ENCODE results near the gene EPHA5. TPM values are rescaled to one million over a fixed set of nuclear protein-coding genes. Genes with fewer than 3 reads are reported as not detected.

Gene EPHA5
- total RNA-seq, 1 experiment from 2014 or later = 0.04 TPM

DNA sequence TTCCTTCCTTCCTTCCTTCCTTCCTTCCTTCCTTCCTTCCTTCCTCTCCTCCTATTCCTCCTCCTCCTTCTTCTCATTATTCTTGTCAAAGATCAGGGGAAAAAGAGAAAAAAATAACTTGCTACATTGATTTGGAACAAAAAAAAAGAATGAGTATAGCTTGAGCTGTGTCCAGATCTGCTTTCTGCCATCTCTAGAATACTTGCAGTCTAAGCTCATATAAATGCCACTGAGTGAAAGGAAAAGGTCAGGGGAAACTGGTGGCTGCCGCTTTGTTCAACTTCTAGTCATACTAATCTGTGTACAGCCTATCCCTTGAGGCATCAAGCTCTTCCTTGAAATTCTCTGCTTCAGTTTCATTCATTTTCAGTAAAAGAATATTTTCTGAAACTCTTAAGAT, 28.3 kb upstream of the EPHA5 start:
- no peaks in the 10 kb centered on the region for H3K27me3 Mint-ChIP-seq (ENCODE audit: low read depth)
- ATAC-seq (no peak), DNase-seq (ENCODE audit: low spot score) (no peak)
- no peaks in the 10 kb centered on the region for H3K36me3 Mint-ChIP-seq
- H3K27ac Mint-ChIP-seq = no peak overlapping the region
- no peaks in the 10 kb centered on the region for H3K9me3 Mint-ChIP-seq
- H3K4me1 Mint-ChIP-seq = peaks cover 5% of the 10 kb centered on the region; the same call in 1 of the 2 replicates
- CTCF ChIA-PET = interaction anchor here (1.0 kb wide), 1 partner anchor 33 kb away, joined by 3 read pairs; no protein-coding TSS in a partner anchor
- TF ChIP-seq, protein P1, sequence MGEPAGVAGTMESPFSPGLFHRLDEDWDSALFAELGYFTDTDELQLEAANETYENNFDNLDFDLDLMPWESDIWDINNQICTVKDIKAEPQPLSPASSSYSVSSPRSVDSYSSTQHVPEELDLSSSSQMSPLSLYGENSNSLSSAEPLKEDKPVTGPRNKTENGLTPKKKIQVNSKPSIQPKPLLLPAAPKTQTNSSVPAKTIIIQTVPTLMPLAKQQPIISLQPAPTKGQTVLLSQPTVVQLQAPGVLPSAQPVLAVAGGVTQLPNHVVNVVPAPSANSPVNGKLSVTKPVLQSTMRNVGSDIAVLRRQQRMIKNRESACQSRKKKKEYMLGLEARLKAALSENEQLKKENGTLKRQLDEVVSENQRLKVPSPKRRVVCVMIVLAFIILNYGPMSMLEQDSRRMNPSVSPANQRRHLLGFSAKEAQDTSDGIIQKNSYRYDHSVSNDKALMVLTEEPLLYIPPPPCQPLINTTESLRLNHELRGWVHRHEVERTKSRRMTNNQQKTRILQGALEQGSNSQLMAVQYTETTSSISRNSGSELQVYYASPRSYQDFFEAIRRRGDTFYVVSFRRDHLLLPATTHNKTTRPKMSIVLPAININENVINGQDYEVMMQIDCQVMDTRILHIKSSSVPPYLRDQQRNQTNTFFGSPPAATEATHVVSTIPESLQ (CRISPR knock-in tag; IDR thresholded peaks at IDR 0.05) = no peak
- no peak for TF ChIP-seq RELA (CRISPR knock-in tag; IDR thresholded peaks at IDR 0.05; ENCODE audit: borderline replicate concordance)
- TF ChIP-seq, protein P2, sequence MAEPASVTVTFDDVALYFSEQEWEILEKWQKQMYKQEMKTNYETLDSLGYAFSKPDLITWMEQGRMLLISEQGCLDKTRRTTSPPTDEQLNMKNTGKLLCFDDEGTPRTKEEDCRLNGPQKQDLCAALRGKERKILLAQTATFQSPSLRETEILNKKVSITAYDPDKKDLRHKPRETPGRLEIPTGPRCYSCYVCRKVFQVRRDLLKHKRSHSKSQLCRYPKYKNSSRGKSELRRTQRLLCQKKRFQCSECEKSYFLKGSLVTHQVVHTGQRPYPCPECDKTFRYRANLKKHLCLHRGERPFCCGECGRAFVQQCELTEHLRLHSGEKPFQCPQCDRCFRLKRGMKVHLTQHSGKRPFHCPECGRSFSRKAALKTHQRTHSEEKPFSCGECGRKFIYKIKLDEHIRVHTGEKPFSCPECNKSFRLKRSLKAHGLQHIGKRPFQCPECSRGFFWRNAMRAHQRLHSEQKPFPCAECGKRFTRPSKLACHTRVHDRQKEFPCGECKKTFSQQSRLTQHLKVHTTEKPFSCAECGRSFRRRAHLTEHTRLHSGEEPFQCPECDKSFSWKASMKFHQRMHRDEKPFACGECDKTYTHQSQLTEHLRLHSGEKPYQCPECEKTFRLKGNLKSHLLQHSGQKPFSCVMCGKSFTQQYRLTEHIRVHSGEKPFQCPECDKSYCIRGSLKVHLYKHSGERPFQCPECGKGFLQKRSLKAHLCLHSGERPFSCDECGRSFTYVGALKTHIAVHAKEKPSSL (CRISPR knock-in tag; conservative IDR thresholded peaks at IDR 0.05) = no peak
- TF ChIP-seq, protein P3, sequence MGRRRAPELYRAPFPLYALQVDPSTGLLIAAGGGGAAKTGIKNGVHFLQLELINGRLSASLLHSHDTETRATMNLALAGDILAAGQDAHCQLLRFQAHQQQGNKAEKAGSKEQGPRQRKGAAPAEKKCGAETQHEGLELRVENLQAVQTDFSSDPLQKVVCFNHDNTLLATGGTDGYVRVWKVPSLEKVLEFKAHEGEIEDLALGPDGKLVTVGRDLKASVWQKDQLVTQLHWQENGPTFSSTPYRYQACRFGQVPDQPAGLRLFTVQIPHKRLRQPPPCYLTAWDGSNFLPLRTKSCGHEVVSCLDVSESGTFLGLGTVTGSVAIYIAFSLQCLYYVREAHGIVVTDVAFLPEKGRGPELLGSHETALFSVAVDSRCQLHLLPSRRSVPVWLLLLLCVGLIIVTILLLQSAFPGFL (CRISPR knock-in tag; IDR thresholded peaks at IDR 0.05; ENCODE audit: borderline replicate concordance) = no peak
- TF ChIP-seq ZNF219 (CRISPR knock-in tag; IDR thresholded peaks at IDR 0.05; ENCODE audit: borderline replicate concordance) = no peak
- H3K4me3 Mint-ChIP-seq = no peak overlapping the region
- POLR2A ChIA-PET = no interaction called here

DNA sequence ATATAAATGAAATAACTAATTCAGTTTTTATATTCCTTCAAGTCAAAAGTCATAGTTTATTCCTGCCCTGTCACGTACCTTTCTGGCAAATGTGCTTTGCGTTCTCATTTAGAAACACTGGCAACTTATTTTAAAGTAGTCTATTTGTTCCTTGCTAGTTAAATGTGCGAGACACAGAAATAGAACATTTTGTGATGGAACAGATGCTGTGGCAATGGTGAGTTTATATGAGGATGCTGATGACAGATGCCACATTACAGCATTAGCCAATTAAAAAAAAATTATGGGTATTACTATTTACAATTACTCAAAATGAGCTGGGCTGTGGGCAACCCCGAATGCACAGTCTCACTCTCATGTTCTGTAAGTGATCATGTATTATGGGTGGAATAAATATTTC, 26.1 kb upstream of the EPHA5 start:
- no peaks in the 10 kb centered on the region for H3K9me3 Mint-ChIP-seq
- no peak overlapping the region for H3K4me3 Mint-ChIP-seq
- no peaks in the 10 kb centered on the region for H3K36me3 Mint-ChIP-seq
- POLR2A ChIA-PET = no interaction called here
- CTCF ChIA-PET = no interaction called here
- H3K27me3 Mint-ChIP-seq (ENCODE audit: low read depth) = no peaks in the 10 kb centered on the region
- peaks cover 5% of the 10 kb centered on the region; the same call in 1 of the 2 replicates for H3K4me1 Mint-ChIP-seq
- TF ChIP-seq ESRRA (CRISPR knock-in tag; IDR thresholded peaks at IDR 0.05; ENCODE audit: borderline replicate concordance) (no peak), MYBL2 (CRISPR knock-in tag; IDR thresholded peaks at IDR 0.05) (no peak)
- TF ChIP-seq, protein P4, sequence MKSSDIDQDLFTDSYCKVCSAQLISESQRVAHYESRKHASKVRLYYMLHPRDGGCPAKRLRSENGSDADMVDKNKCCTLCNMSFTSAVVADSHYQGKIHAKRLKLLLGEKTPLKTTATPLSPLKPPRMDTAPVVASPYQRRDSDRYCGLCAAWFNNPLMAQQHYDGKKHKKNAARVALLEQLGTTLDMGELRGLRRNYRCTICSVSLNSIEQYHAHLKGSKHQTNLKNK (CRISPR knock-in tag; IDR thresholded peaks at IDR 0.05) = no peak
- H3K27ac Mint-ChIP-seq = no peak overlapping the region
- no peak for ATAC-seq
- DNase-seq (ENCODE audit: low spot score) = no peak

DNA sequence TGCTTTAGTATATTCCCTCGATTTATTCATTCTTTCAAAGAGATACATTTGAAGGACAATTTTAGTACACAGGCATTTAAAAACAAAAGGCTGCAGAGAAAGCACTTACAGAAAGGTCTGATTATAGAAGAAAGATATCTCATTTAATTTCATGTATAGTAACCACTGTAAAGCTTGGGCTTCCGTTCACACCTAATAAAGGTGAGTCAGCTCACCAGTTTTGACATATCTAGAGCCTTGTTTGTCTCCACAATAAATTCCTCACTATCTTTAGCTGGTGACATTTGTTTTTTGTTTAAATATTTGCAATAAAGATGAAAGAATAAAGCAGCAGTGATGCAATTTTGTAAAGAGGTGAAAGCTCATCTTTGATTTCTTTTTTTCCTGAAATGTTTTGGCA, 1.1 kb upstream of the EPHA5 start:
- Mint-ChIP-seq H3K36me3 (no peaks in the 10 kb centered on the region), H3K9me3 (no peaks in the 10 kb centered on the region), H3K4me1 (peaks cover 32% of the 10 kb centered on the region), H3K4me3 (peak overlapping the region; percentile 78), H3K27me3 (ENCODE audit: low read depth) (peaks cover 72% of the 10 kb centered on the region), H3K27ac (no peak overlapping the region)
- POLR2A ChIA-PET = no interaction called here
- DNase-seq (ENCODE audit: low spot score) = no peak
- no peak for ATAC-seq
- CTCF ChIA-PET = no interaction called here
- no peak for TF ChIP-seq NR3C1 (CRISPR knock-in tag; conservative IDR thresholded peaks at IDR 0.05; ENCODE audit: low read depth)
- no peak for TF ChIP-seq CBFB (CRISPR knock-in tag; IDR thresholded peaks at IDR 0.05; ENCODE audit: low read depth)
- no peak for TF ChIP-seq NFYB (CRISPR knock-in tag; conservative IDR thresholded peaks at IDR 0.05; ENCODE audit: low read depth)
- TF ChIP-seq ZNF263 (CRISPR knock-in tag; IDR thresholded peaks at IDR 0.05; ENCODE audit: low read depth) = no peak
- TF ChIP-seq SMAD3 (CRISPR knock-in tag; IDR thresholded peaks at IDR 0.05; ENCODE audit: borderline replicate concordance) = no peak
- TF ChIP-seq, protein P5, sequence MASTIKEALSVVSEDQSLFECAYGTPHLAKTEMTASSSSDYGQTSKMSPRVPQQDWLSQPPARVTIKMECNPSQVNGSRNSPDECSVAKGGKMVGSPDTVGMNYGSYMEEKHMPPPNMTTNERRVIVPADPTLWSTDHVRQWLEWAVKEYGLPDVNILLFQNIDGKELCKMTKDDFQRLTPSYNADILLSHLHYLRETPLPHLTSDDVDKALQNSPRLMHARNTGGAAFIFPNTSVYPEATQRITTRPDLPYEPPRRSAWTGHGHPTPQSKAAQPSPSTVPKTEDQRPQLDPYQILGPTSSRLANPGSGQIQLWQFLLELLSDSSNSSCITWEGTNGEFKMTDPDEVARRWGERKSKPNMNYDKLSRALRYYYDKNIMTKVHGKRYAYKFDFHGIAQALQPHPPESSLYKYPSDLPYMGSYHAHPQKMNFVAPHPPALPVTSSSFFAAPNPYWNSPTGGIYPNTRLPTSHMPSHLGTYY (CRISPR knock-in tag; IDR thresholded peaks at IDR 0.05) = no peak
- TF ChIP-seq, protein P6, sequence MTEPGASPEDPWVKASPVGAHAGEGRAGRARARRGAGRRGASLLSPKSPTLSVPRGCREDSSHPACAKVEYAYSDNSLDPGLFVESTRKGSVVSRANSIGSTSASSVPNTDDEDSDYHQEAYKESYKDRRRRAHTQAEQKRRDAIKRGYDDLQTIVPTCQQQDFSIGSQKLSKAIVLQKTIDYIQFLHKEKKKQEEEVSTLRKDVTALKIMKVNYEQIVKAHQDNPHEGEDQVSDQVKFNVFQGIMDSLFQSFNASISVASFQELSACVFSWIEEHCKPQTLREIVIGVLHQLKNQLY (CRISPR knock-in tag; IDR thresholded peaks at IDR 0.05) = no peak
- TF ChIP-seq, protein P7, sequence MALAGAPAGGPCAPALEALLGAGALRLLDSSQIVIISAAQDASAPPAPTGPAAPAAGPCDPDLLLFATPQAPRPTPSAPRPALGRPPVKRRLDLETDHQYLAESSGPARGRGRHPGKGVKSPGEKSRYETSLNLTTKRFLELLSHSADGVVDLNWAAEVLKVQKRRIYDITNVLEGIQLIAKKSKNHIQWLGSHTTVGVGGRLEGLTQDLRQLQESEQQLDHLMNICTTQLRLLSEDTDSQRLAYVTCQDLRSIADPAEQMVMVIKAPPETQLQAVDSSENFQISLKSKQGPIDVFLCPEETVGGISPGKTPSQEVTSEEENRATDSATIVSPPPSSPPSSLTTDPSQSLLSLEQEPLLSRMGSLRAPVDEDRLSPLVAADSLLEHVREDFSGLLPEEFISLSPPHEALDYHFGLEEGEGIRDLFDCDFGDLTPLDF (CRISPR knock-in tag; IDR thresholded peaks at IDR 0.05) = no peak
- TF ChIP-seq NR1H2 (CRISPR knock-in tag; IDR thresholded peaks at IDR 0.05) = no peak
- TF ChIP-seq FOXJ3 (CRISPR knock-in tag; IDR thresholded peaks at IDR 0.05; ENCODE audit: borderline replicate concordance) = no peak
- no peak for TF ChIP-seq ELF4 (CRISPR knock-in tag; IDR thresholded peaks at IDR 0.05; ENCODE audit: low read depth)
- TF ChIP-seq, protein P8, sequence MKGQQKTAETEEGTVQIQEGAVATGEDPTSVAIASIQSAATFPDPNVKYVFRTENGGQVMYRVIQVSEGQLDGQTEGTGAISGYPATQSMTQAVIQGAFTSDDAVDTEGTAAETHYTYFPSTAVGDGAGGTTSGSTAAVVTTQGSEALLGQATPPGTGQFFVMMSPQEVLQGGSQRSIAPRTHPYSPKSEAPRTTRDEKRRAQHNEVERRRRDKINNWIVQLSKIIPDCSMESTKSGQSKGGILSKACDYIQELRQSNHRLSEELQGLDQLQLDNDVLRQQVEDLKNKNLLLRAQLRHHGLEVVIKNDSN (CRISPR knock-in tag; IDR thresholded peaks at IDR 0.05) = no peak
- no peak for TF ChIP-seq ZNF423 (CRISPR knock-in tag; IDR thresholded peaks at IDR 0.05)
- no peak for TF ChIP-seq ATF1 (CRISPR knock-in tag; IDR thresholded peaks at IDR 0.05)
- no peak for TF ChIP-seq SMAD4 (CRISPR knock-in tag; IDR thresholded peaks at IDR 0.05)
- TF ChIP-seq TEAD1 (CRISPR knock-in tag; IDR thresholded peaks at IDR 0.05) = no peak

Measured in WTC11 (cell line).